SK-N-SH (cell line): ENCODE measurements around the gene VPS25. TPM values are rescaled to one million over a fixed set of nuclear protein-coding genes. Genes with fewer than 3 reads are reported as not detected.

Source experiments
- CTCF ChIA-PET: fragments of 300-600, 350-600 bp; formaldehyde crosslinking; extraction: SDS; loops from one replicate; lab custom pipeline; 2021; lab: Yijun Ruan, JAX
- POLR2A ChIA-PET: fragments of 350-600 bp; sonication (Branson Sonifier 250); formaldehyde crosslinking; extraction: SDS; loops from one replicate; lab custom pipeline; 2020; ENCODE audit warnings: antibody characterized with exemption, inconsistent platforms; lab: Yijun Ruan, JAX
- DNase-seq: peaks from one replicate; pipeline ENCODE4 v3.0.0; 2012
- H2AFZ ChIP-seq: fragments of 200-600 bp; sonication (generic); 2 replicates; pipeline ENCODE4 v1.8.1; 2016; ENCODE audit warnings: antibody characterized with exemption, mild to moderate bottlenecking, low read depth
- H3F3A ChIP-seq: fragments of 200-600 bp; sonication (generic); replicated peaks from 2 replicates; pipeline ENCODE3; 2016; ENCODE audit warnings: antibody characterized with exemption, mild to moderate bottlenecking; ENCODE audit not compliant: insufficient read depth
- H3K27ac ChIP-seq, 2 experiments: fragments of 200-500 bp in 1 of 2; fragments of 200-600 bp in 1 of 2; sonication (Bioruptor generic) in 1 of 2; sonication (generic), shearing (Covaris generic) in 1 of 2; 2 replicates each; pipeline versions ENCODE4 v1.5.1 to v1.6.1; 2014 to 2016; ENCODE audit warnings: low read depth in 2 of 2, inconsistent platforms in 1 of 2, low read length in 1 of 2, mild to moderate bottlenecking in 1 of 2, mixed read lengths in 1 of 2
- H3K27me3 ChIP-seq: fragments of 200-600 bp; sonication (generic), shearing (Covaris generic); 2 replicates; pipeline ENCODE4 v1.6.1; 2016; ENCODE audit warnings: mixed run types; ENCODE audit not compliant: insufficient read depth
- H3K36me3 ChIP-seq, 2 experiments: fragments of 200-500 bp in 1 of 2; fragments of 200-600 bp in 1 of 2; sonication (Bioruptor generic) in 1 of 2; sonication (generic) in 1 of 2; replicated peaks in 1 of 2; 2 replicates each; pipeline versions ENCODE3 to v1.5.1; 2014 to 2016; ENCODE audit warnings: low read length in 1 of 2, mild to moderate bottlenecking in 1 of 2; ENCODE audit not compliant: insufficient read depth in 2 of 2, control insufficient read depth in 1 of 2
- H3K4me1 ChIP-seq, 2 experiments: fragments of 200-500 bp in 1 of 2; fragments of 200-600 bp in 1 of 2; sonication (Bioruptor generic) in 1 of 2; sonication (generic), shearing (Covaris generic) in 1 of 2; 2 replicates each; pipeline versions ENCODE4 v1.5.1 to v1.6.1; 2014 to 2016; ENCODE audit warnings: low read depth in 1 of 2, low read length in 1 of 2, mixed run types in 1 of 2; ENCODE audit not compliant: insufficient read depth in 2 of 2, control insufficient read depth in 1 of 2
- H3K4me2 ChIP-seq: fragments of 200-600 bp; sonication (generic), shearing (Covaris generic); 2 replicates; pipeline ENCODE4 v1.6.1; 2017; ENCODE audit warnings: mixed run types
- H3K4me3 ChIP-seq, 2 experiments: fragments of 200-500 bp in 1 of 2; fragments of 200-600 bp in 1 of 2; sonication (Bioruptor generic) in 1 of 2; sonication (generic), shearing (Covaris generic) in 1 of 2; 2 replicates each; pipeline versions ENCODE4 v1.5.1 to v1.8.1; 2014 to 2016; ENCODE audit warnings: low read depth in 2 of 2, inconsistent platforms in 1 of 2, low read length in 1 of 2, mild to moderate bottlenecking in 1 of 2, mixed read lengths in 1 of 2, moderate library complexity in 1 of 2
- H3K79me2 ChIP-seq: fragments of 200-600 bp; sonication (generic); 2 replicates; pipeline ENCODE4 v1.8.1; 2017; ENCODE audit warnings: mild to moderate bottlenecking; ENCODE audit not compliant: insufficient read depth
- H3K9ac ChIP-seq: fragments of 200-600 bp; sonication (generic); 2 replicates; pipeline ENCODE4 v1.6.1; 2017; ENCODE audit warnings: mixed run types
- H3K9me2 ChIP-seq: fragments of 200-600 bp; sonication (generic); 2 replicates; pipeline ENCODE4 v1.6.1; 2017; ENCODE audit warnings: mixed run types
- H3K9me3 ChIP-seq: fragments of 200-600 bp; sonication (generic); 2 replicates; pipeline ENCODE4 v1.6.1; 2017; ENCODE audit warnings: mixed run types, mild to moderate bottlenecking, moderate library complexity
- H4K20me1 ChIP-seq: fragments of 200-600 bp; sonication (generic); 2 replicates; pipeline ENCODE4 v1.6.1; 2017; ENCODE audit warnings: mild to moderate bottlenecking, mixed run types; ENCODE audit not compliant: insufficient read depth
- CHD2 ChIP-seq: fragments of 150-350 bp; IDR thresholded peaks from 2 replicates; pipeline ENCODE4 v1.6.1; 2018; ENCODE audit warnings: low read length; ENCODE audit not compliant: partially characterized antibody
- EZH2phosphoT487 ChIP-seq: fragments of 200-600 bp; sonication (generic); IDR thresholded peaks from 2 replicates; pipeline ENCODE4 v1.6.1; 2017; ENCODE audit warnings: low read depth, mixed run types, mild to moderate bottlenecking, antibody characterized with exemption, moderate library complexity, borderline replicate concordance
- FOXJ3 ChIP-seq: sonication (generic); formaldehyde crosslinking; IDR thresholded peaks from 2 replicates; pipeline ENCODE4 v1.5.1; 2020; ENCODE audit warnings: mild to moderate bottlenecking, missing genetic modification reagents
- GATA2 ChIP-seq: sonication (generic); formaldehyde crosslinking; IDR thresholded peaks from 2 replicates; pipeline ENCODE4 v1.5.0; 2020; ENCODE audit warnings: mild to moderate bottlenecking, missing genetic modification reagents
- IRF3 ChIP-seq: fragments of 150-350 bp; IDR thresholded peaks from 2 replicates; pipeline ENCODE4 v1.6.1; 2016; ENCODE audit warnings: mild to moderate bottlenecking, low read depth, low read length
- JUND ChIP-seq: IDR thresholded peaks from 2 replicates; pipeline ENCODE4 v1.4.0; 2012
- MEF2A ChIP-seq: IDR thresholded peaks from 2 replicates; pipeline ENCODE4 v1.4.0; 2012; ENCODE audit warnings: low read depth, borderline replicate concordance
- NFIC ChIP-seq: IDR thresholded peaks from 2 replicates; pipeline ENCODE4 v1.4.0; 2012; ENCODE audit warnings: borderline replicate concordance
- NRF1 ChIP-seq: IDR thresholded peaks from 2 replicates; pipeline ENCODE4 v1.6.1; 2012; ENCODE audit warnings: low read depth, mild to moderate bottlenecking, low read length
- POLR2AphosphoS5 ChIP-seq: IDR thresholded peaks from 2 replicates; pipeline ENCODE4 v1.6.1; 2012; ENCODE audit warnings: low read depth, low read length
- RAD21 ChIP-seq: IDR thresholded peaks from 2 replicates; pipeline ENCODE4 v1.6.1; 2012; ENCODE audit warnings: mild to moderate bottlenecking, low read length
- RFX5 ChIP-seq: IDR thresholded peaks from 2 replicates; pipeline ENCODE4 v1.6.1; 2012; ENCODE audit warnings: mild to moderate bottlenecking, improper control_type of control experiment, low read length
- SIN3A ChIP-seq: IDR thresholded peaks from 2 replicates; pipeline ENCODE4 v1.6.1; 2012; ENCODE audit warnings: low read depth, mild to moderate bottlenecking, low read length, moderate library complexity, borderline replicate concordance
- TAF1 ChIP-seq: IDR thresholded peaks from 2 replicates; pipeline ENCODE4 v1.6.1; 2012; ENCODE audit warnings: low read depth, mild to moderate bottlenecking, low read length, moderate library complexity, borderline replicate concordance
- TCF12 ChIP-seq: IDR thresholded peaks from 2 replicates; pipeline ENCODE4 v1.4.0; 2012
- TEAD4 ChIP-seq: IDR thresholded peaks from 2 replicates; pipeline ENCODE4 v1.4.0; 2012; ENCODE audit warnings: mild to moderate bottlenecking, borderline replicate concordance; ENCODE audit not compliant: insufficient read depth
- USF1 ChIP-seq: IDR thresholded peaks from 2 replicates; pipeline ENCODE4 v1.4.0; 2012; ENCODE audit warnings: low read depth, borderline replicate concordance
- WGBS: methylation state at CpG from one replicate; pipeline ENCODE4 v1.1.6; 2017; ENCODE audit warnings: low lambda C conversion rate; 5-methylcytosine and 5-hydroxymethylcytosine counted together
- polyA plus RNA-seq, 3 experiments: library from polyadenylated mRNA; depleted of rRNA; stranded (reverse); fragments of >200 nt; gene quantifications; 2 replicates each; pipeline ENCODE4 v1.2.3, GENCODE V29; 2012
- TF ChIP-seq, protein P1 (sequence below): IDR thresholded peaks from 2 replicates; pipeline ENCODE4 v1.6.1; 2012; ENCODE audit warnings: mild to moderate bottlenecking, low read depth, low read length, moderate library complexity
- TF ChIP-seq, protein P2 (sequence below): fragments of 200-600 bp; sonication (generic); IDR thresholded peaks from 2 replicates; pipeline ENCODE4 v1.6.1; 2017; ENCODE audit warnings: antibody characterized with exemption, mild to moderate bottlenecking, moderate library complexity
- TF ChIP-seq, protein P3 (sequence below): IDR thresholded peaks from 2 replicates; pipeline ENCODE4 v1.4.0; 2012; ENCODE audit warnings: low read depth

VPS25 gene
- polyA plus RNA-seq, 1 of the 3 experiments (the other 2 are of a cell fraction), result 127 TPM

- Histone ChIP-seq H3K27ac (no peak overlapping the region), H3F3A (peaks cover 24% of the 10 kb centered on the region), H3K9me3 (no peaks in the 10 kb centered on the region), H3K9me2 (no peaks in the 10 kb centered on the region), H3K36me3 (peaks cover 2 to 12% of the 10 kb centered on the region in 2 experiments), H3K9ac (no peak overlapping the region), H3K79me2 (peaks cover 10% of the 10 kb centered on the region; the same call in 1 of the 2 replicates), H4K20me1 (no peaks in the 10 kb centered on the region), H2AFZ (no peak overlapping the region), H3K4me1 (peaks cover 3 to 6% of the 10 kb centered on the region in 2 experiments; a peak in 1 of 4 replicates), H3K4me2 (no peak overlapping the region), H3K4me3 (no peak overlapping the region), H3K27me3 (no peaks in the 10 kb centered on the region)
- WGBS, result 72% methylated on average over 5 of the region's 5 CpGs
- POLR2A ChIA-PET, result no interaction called here
- no peak for DNase-seq
- TF ChIP-seq MEF2A (no peak), TEAD4 (no peak), RFX5 (no peak), CHD2 (no peak), NRF1 (no peak), SIN3A (no peak), RAD21 (no peak)
- TF ChIP-seq, protein P1, sequence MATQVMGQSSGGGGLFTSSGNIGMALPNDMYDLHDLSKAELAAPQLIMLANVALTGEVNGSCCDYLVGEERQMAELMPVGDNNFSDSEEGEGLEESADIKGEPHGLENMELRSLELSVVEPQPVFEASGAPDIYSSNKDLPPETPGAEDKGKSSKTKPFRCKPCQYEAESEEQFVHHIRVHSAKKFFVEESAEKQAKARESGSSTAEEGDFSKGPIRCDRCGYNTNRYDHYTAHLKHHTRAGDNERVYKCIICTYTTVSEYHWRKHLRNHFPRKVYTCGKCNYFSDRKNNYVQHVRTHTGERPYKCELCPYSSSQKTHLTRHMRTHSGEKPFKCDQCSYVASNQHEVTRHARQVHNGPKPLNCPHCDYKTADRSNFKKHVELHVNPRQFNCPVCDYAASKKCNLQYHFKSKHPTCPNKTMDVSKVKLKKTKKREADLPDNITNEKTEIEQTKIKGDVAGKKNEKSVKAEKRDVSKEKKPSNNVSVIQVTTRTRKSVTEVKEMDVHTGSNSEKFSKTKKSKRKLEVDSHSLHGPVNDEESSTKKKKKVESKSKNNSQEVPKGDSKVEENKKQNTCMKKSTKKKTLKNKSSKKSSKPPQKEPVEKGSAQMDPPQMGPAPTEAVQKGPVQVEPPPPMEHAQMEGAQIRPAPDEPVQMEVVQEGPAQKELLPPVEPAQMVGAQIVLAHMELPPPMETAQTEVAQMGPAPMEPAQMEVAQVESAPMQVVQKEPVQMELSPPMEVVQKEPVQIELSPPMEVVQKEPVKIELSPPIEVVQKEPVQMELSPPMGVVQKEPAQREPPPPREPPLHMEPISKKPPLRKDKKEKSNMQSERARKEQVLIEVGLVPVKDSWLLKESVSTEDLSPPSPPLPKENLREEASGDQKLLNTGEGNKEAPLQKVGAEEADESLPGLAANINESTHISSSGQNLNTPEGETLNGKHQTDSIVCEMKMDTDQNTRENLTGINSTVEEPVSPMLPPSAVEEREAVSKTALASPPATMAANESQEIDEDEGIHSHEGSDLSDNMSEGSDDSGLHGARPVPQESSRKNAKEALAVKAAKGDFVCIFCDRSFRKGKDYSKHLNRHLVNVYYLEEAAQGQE, result no peak
- CTCF ChIA-PET, result interaction anchor here (3.0 kb wide), 1 partner anchor 29 kb away, joined by 7 read pairs; no protein-coding TSS in a partner anchor
Measured at GRCh38 chr17:42792545-42792944, 19.3 kb downstream of the VPS25 start.

DNA sequence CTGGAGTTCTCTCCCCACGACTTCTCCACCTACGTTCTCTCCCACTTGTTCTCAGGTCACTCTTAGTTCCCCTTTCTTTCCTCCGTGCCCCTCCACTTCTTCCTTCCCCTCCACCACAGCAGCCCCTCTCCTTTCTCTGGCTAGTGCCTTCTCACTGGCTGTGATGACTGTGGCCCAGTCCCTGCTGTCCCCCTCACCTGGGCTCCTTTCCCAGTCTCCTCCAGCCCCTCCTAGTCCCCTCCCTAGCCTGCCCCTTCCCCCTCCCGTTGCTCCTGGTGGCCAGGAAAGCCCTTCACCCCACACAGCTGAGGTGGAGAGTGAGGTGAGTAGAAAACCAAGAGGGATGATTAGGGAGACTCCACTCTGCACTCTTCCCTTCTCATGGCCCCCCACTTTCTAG lies 21.8 kb downstream of the VPS25 start:
- CTCF ChIA-PET, result no interaction called here
- H3K79me2 ChIP-seq, result peaks cover 18% of the 10 kb centered on the region; the same call in 1 of the 2 replicates
- WGBS, result 82% methylated on average over 4 of the region's 4 CpGs
- H3K9me3 ChIP-seq, result no peaks in the 10 kb centered on the region
- H3F3A ChIP-seq, result peaks cover 18% of the 10 kb centered on the region
- H3K27me3 ChIP-seq, result no peaks in the 10 kb centered on the region
- H3K27ac ChIP-seq, result no peak overlapping the region
- POLR2A ChIA-PET, result no interaction called here
- H2AFZ ChIP-seq, result no peak overlapping the region
- H3K36me3 ChIP-seq, result peaks cover 0 to 2% of the 10 kb centered on the region in 2 experiments
- peaks cover 7 to 15% of the 10 kb centered on the region in 2 experiments; a peak in 1 of 4 replicates for H3K4me1 ChIP-seq
- DNase-seq, result no peak
- H3K9ac ChIP-seq, result no peak overlapping the region
- H3K4me3 ChIP-seq, result no peak overlapping the region
- H3K9me2 ChIP-seq, result no peaks in the 10 kb centered on the region
- H3K4me2 ChIP-seq, result no peak overlapping the region
- no peaks in the 10 kb centered on the region for H4K20me1 ChIP-seq
- TF ChIP-seq GATA2 (no peak), NFIC (no peak), TEAD4 (no peak), POLR2AphosphoS5 (no peak), JUND (no peak), TCF12 (no peak), FOXJ3 (CRISPR knock-in tag) (no peak), USF1 (no peak), RFX5 (no peak), SIN3A (no peak), TAF1 (no peak), EZH2phosphoT487 (no peak), IRF3 (no peak)
- TF ChIP-seq, protein P2, sequence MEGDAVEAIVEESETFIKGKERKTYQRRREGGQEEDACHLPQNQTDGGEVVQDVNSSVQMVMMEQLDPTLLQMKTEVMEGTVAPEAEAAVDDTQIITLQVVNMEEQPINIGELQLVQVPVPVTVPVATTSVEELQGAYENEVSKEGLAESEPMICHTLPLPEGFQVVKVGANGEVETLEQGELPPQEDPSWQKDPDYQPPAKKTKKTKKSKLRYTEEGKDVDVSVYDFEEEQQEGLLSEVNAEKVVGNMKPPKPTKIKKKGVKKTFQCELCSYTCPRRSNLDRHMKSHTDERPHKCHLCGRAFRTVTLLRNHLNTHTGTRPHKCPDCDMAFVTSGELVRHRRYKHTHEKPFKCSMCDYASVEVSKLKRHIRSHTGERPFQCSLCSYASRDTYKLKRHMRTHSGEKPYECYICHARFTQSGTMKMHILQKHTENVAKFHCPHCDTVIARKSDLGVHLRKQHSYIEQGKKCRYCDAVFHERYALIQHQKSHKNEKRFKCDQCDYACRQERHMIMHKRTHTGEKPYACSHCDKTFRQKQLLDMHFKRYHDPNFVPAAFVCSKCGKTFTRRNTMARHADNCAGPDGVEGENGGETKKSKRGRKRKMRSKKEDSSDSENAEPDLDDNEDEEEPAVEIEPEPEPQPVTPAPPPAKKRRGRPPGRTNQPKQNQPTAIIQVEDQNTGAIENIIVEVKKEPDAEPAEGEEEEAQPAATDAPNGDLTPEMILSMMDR, result no peak
- TF ChIP-seq, protein P3, sequence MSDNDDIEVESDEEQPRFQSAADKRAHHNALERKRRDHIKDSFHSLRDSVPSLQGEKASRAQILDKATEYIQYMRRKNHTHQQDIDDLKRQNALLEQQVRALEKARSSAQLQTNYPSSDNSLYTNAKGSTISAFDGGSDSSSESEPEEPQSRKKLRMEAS, result no peak
